Measurements from ENCODE around the gene PKD1.

DNA sequence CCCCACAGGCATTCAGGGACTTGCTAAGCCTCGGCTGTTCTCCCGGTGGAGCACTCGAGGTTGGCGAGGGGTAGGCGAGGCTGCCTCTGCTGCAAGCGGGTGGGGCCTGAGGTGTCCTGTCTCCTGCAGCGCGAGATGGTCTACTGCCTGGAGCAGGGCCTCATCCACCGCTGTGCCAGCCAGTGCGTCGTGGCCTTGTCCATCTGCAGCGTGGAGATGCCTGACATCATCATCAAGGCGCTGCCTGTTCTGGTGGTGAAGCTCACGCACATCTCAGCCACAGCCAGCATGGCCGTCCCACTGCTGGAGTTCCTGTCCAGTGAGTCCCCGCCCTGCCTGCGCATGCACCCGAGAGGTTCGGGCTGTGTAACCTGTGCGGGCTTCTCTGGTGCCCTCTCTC lies 61.6 kb downstream of the PKD1 start:
- TF ChIP-seq, protein P1, sequence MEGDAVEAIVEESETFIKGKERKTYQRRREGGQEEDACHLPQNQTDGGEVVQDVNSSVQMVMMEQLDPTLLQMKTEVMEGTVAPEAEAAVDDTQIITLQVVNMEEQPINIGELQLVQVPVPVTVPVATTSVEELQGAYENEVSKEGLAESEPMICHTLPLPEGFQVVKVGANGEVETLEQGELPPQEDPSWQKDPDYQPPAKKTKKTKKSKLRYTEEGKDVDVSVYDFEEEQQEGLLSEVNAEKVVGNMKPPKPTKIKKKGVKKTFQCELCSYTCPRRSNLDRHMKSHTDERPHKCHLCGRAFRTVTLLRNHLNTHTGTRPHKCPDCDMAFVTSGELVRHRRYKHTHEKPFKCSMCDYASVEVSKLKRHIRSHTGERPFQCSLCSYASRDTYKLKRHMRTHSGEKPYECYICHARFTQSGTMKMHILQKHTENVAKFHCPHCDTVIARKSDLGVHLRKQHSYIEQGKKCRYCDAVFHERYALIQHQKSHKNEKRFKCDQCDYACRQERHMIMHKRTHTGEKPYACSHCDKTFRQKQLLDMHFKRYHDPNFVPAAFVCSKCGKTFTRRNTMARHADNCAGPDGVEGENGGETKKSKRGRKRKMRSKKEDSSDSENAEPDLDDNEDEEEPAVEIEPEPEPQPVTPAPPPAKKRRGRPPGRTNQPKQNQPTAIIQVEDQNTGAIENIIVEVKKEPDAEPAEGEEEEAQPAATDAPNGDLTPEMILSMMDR (IDR thresholded peaks at IDR 0.05 in 4 of 5, conservative IDR thresholded peaks at IDR 0.05 in 1 of 5) = no peak
- no peak for TF ChIP-seq POLR2A (IDR thresholded peaks at IDR 0.05)
